Subcutaneous abdominal adipose tissue (tissue), 5 donors: ENCODE measurements around the gene BTRC.

Source experiments
- H3K27ac ChIP-seq: one replicate; pipeline ENCODE4 v1.7.0; 2013; ENCODE audit warnings: low read depth, mild to moderate bottlenecking, inconsistent platforms, low read length, moderate library complexity
- H3K27me3 ChIP-seq, 5 donors: one replicate each; pipeline ENCODE4 v1.7.0; 2013; ENCODE audit warnings: low read length in 5 of 5, inconsistent platforms in 1 of 5; ENCODE audit not compliant: control insufficient read depth in 5 of 5, insufficient read depth in 4 of 5
- H3K36me3 ChIP-seq, 5 donors: one replicate each; pipeline ENCODE4 v1.7.0; 2013; ENCODE audit warnings: low read length in 5 of 5; ENCODE audit not compliant: control insufficient read depth in 5 of 5, insufficient read depth in 5 of 5
- H3K4me1 ChIP-seq, 5 donors: one replicate each; pipeline ENCODE4 v1.7.0; 2013; ENCODE audit warnings: low read length in 5 of 5, mild to moderate bottlenecking in 3 of 5, moderate library complexity in 1 of 5; ENCODE audit not compliant: control insufficient read depth in 5 of 5, insufficient read depth in 5 of 5
- H3K4me3 ChIP-seq, 5 donors: one replicate each; pipeline ENCODE4 v1.7.0; 2013; ENCODE audit warnings: low read length in 5 of 5, low read depth in 1 of 5
- H3K9ac ChIP-seq, 5 donors: one replicate each; pipeline ENCODE4 v1.7.0; 2013; ENCODE audit warnings: low read length in 5 of 5, mild to moderate bottlenecking in 4 of 5, moderate library complexity in 3 of 5
- H3K9me3 ChIP-seq, 5 donors: one replicate each; pipeline ENCODE4 v1.7.0; 2013; ENCODE audit warnings: low read length in 5 of 5; ENCODE audit not compliant: control insufficient read depth in 5 of 5
- donor health status: healthy.
- donor health status: healthy.
- donor health status: healthy.
- donor health status: healthy.
- donor health status: healthy.

The BTRC gene

GRCh38 chr10:101436302-101436701, 82.3 kb downstream of the BTRC start:
- H3K9me3 ChIP-seq: no peaks in the 10 kb centered on the region
- no peak overlapping the region for H3K4me3 ChIP-seq
- H3K9ac ChIP-seq: no peak overlapping the region
- peaks cover 0 to 6% (median 0%) of the 10 kb centered on the region in 5 donors for H3K4me1 ChIP-seq
- peaks cover 0 to 3% (median 0%) of the 10 kb centered on the region in 5 donors for H3K36me3 ChIP-seq
- H3K27ac ChIP-seq: no peak overlapping the region
- H3K27me3 ChIP-seq: no peaks in the 10 kb centered on the region

DNA sequence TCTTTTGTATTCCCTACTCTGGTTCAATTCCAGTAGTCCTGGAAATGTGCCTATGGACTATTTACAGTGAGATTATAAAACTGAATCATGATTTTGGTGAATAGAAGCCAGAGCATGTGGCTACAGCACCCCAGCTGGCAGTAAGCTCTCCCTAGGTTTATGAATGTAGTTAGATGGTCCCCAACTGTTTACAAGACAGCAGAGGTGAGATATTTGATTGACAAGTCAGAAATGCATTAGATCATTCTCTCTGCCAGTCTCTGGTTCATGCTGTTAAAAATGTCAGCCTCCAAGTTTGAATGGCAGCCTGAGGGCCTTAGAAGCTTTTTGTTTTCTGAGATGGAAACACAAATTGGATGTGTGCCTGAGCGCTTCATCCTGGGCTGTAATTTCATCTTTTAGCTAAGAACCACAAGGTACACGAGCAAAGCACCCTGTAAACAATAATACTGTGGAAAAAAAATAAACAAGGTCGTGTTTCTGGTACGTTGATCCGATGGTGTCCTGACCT, 85.0 kb downstream of the BTRC start:
- no peaks in the 10 kb centered on the region for H3K27me3 ChIP-seq
- H3K9ac ChIP-seq: no peak overlapping the region
- H3K27ac ChIP-seq: no peak overlapping the region
- H3K4me3 ChIP-seq: no peak overlapping the region
- H3K36me3 ChIP-seq: no peaks in the 10 kb centered on the region
- peaks cover 0 to 11% (median 4%) of the 10 kb centered on the region in 5 donors for H3K4me1 ChIP-seq
- H3K9me3 ChIP-seq: no peaks in the 10 kb centered on the region

DNA sequence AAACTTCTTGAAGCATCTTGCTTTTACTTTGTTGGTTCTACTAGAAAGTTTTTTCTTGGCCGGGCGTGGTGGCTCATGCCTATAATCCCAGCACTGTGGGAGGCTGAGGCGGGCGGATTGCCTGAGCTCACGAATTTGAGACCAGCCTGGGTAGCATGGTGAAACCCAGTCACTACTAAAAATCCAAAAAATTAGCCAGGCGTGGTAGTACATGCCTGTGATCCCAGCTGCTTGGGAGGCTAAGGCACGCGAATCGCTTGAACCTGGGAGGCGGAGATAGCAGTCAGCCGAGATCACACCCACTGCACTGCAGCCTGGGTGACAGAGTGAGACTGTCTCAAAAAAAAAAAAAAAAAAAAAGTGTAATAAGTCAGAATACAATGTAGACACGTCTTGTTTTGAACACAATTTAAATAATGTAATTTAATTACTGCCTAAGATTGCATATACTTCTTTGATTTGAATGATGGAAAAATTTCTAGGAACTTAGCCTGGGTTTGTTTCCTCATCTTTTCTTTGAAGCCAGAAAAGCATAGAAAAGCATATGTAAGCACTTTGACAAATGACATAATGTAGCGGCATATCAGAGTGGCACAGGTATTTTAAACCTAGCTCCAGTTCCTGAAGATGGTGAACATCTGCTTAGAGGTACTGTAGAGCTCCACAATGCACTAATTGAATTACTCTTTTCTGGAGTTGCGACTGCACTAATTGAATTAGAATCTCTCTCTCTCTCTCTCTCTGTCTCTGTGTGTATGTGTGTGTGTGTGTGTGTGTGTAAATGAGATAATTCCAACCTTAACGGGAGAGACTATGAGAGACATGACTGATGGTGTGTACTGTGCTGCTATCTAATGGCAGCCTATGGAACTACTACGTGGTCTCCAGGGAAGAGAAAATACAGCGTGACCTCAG, 87.8 kb downstream of the BTRC start:
- no peaks in the 10 kb centered on the region for H3K27me3 ChIP-seq
- H3K4me3 ChIP-seq: no peak overlapping the region
- no peaks in the 10 kb centered on the region for H3K9me3 ChIP-seq
- H3K4me1 ChIP-seq: peaks cover 0 to 10% (median 4%) of the 10 kb centered on the region in 5 donors
- H3K36me3 ChIP-seq: no peaks in the 10 kb centered on the region
- H3K27ac ChIP-seq: no peak overlapping the region
- H3K9ac ChIP-seq: no peak overlapping the region

DNA sequence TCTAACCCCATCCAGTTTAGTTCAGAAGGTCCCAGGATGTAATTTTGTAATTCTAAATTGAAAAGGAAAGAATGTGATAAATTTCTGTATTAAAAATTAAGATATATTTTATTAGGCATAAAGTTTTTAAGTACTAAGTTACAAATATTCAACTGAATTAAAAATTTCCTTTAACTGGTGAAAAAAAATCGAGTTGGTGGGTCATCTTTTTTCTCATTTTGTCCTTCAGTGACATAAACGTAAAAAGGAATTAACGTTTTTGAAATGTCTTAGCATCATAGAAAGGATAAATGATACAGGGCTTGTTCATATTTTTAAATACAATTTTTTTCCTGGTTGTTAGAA, 88.5 kb downstream of the BTRC start:
- no peaks in the 10 kb centered on the region for H3K9me3 ChIP-seq
- H3K36me3 ChIP-seq: no peaks in the 10 kb centered on the region
- H3K27me3 ChIP-seq: no peaks in the 10 kb centered on the region
- H3K9ac ChIP-seq: no peak overlapping the region
- peaks cover 0 to 13% (median 6%) of the 10 kb centered on the region in 5 donors for H3K4me1 ChIP-seq
- no peak overlapping the region for H3K4me3 ChIP-seq
- no peak overlapping the region for H3K27ac ChIP-seq

- H3K9ac ChIP-seq: no peak overlapping the region
- H3K27ac ChIP-seq: no peak overlapping the region
Measured at GRCh38 chr10:101444058-101444898, 90.3 kb downstream of the BTRC start.

GRCh38 chr10:101446071-101446470, 92.1 kb downstream of the BTRC start:
- Histone ChIP-seq H3K27me3 (no peaks in the 10 kb centered on the region), H3K36me3 (no peaks in the 10 kb centered on the region), H3K27ac (no peak overlapping the region), H3K4me1 (peaks cover 0 to 13% (median 6%) of the 10 kb centered on the region in 5 donors), H3K4me3 (no peak overlapping the region), H3K9ac (no peak overlapping the region), H3K9me3 (no peaks in the 10 kb centered on the region)

More at GRCh38 chr10:101444058-101444898, 90.3 kb downstream of the BTRC start:
- no peaks in the 10 kb centered on the region for H3K27me3 ChIP-seq
- peaks cover 0 to 13% (median 6%) of the 10 kb centered on the region in 5 donors for H3K4me1 ChIP-seq
- no peaks in the 10 kb centered on the region for H3K9me3 ChIP-seq
- H3K36me3 ChIP-seq: no peaks in the 10 kb centered on the region
- H3K4me3 ChIP-seq: no peak overlapping the region

DNA sequence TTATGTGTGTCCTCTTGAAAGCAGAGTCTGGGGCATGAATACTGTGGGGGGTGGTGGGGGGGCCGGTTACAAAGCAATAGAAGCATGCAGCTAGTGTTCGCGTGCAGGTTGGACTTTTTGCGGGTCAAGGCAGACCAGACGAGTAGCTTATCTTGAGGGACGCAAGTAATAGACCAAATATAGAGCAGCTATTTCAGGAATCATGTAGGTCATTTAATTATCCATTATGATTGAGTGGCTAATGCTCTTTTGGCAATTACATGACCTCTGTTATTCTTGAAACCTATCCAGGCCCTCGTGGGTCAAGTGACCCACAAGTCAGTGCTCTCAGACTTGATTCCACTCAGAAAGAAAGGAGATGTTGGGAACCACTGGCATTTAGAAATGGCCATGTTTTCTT, 93.0 kb downstream of the BTRC start:
- peaks cover 0 to 12% (median 5%) of the 10 kb centered on the region in 5 donors for H3K4me1 ChIP-seq

GRCh38 chr10:101447477-101447876, 93.5 kb downstream of the BTRC start:
- no peak overlapping the region for H3K27ac ChIP-seq
- no peaks in the 10 kb centered on the region for H3K27me3 ChIP-seq
- peaks cover 0 to 9% (median 4%) of the 10 kb centered on the region in 5 donors for H3K4me1 ChIP-seq
- H3K36me3 ChIP-seq: no peaks in the 10 kb centered on the region
- H3K9me3 ChIP-seq: no peaks in the 10 kb centered on the region
- H3K4me3 ChIP-seq: no peak overlapping the region
- no peak overlapping the region for H3K9ac ChIP-seq

More for the DNA sequence above, 93.0 kb downstream of the BTRC start:
- no peak overlapping the region for H3K9ac ChIP-seq
- no peak overlapping the region for H3K27ac ChIP-seq
- H3K27me3 ChIP-seq: no peaks in the 10 kb centered on the region
- no peaks in the 10 kb centered on the region for H3K9me3 ChIP-seq
- no peak overlapping the region for H3K4me3 ChIP-seq
- H3K36me3 ChIP-seq: no peaks in the 10 kb centered on the region

DNA sequence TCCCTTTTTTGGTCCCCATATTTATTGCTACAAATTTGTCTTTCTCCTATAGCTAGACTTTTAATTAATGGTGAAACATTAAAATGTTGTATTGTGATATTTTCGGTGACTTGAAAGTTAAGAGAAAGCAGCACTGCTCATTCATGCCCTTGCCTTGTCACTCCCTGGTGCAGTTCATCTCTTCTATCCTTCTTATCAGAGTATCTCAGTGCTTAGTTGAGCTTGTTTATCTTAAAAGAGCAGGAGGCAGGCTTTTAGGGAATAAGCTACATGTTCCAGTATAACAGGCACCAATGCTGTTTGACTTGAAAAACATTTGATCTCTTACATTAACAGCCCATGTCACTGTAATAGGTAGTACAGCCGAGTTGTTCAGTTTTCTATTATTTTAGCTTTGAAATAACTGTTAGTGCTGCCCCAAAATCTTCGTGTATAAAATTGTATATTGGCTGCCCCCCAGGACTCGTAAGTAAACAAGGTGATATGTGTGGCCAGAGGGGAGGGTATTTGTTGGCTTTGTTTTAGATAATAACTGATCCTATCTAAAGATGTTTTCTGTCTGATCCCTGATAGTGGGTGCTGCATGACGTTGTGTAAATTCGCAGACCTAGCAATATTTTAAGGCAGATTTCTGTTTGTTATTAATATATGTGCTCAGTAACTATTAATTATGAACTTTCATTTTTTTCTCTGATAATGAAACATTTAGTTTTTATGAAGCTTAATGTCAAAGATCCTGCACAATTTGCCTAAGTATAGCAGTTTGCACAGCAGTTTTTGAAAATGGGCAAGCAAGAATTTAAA, 96.5 kb downstream of the BTRC start:
- Histone ChIP-seq H3K9ac (no peak overlapping the region), H3K4me1 (peaks cover 0 to 9% (median 4%) of the 10 kb centered on the region in 5 donors), H3K9me3 (no peaks in the 10 kb centered on the region), H3K27ac (no peak overlapping the region), H3K4me3 (no peak overlapping the region), H3K36me3 (no peaks in the 10 kb centered on the region), H3K27me3 (no peaks in the 10 kb centered on the region)
